NCI-H82 treated with DMSO at 0.1 percent for 48 hours (cell line): ENCODE data around the gene SHOC2.

Experiments
- DNase-seq: peaks from one replicate; lab custom pipeline; 2025; ENCODE audit not compliant: unreplicated experiment; lab: John Stamatoyannopoulos, UW

The SHOC2 gene

DNA sequence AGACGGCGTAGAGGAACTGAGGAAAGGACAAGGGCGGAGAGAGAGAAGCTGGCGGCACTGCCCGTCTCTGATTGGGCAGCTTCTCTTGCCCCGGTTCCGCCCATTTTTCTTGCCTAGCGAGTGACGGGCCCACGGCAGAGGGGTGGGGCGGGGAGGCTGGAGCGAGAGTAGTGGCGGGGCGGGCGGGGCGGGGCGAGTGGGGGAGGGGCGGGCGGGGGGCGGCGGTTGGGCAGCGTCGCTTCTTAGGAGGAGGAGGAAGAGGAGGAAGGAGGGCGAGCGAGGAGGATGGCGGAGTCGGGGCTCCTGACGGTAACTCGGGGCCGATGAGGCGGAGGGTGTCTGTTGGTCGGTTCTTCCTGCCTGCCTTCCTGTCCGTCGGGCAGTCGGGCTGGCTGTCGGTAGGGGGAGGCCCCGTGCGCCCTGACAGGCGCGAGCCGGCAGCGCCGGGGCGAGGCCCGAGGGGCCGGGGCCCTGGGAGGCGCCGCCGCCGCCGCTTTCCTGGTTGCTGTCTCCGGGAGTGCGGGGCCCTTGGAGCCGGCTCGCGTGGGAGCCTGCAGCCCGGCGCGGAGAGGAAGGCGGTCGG lies at the start of gene SHOC2:
SHOC2 (plus strand) TSS at position 256 of the 583 bp plus-strand sequence. CDS start 44,755 bp downstream, outside the sequence.
- DNase-seq, result no peak

DNA sequence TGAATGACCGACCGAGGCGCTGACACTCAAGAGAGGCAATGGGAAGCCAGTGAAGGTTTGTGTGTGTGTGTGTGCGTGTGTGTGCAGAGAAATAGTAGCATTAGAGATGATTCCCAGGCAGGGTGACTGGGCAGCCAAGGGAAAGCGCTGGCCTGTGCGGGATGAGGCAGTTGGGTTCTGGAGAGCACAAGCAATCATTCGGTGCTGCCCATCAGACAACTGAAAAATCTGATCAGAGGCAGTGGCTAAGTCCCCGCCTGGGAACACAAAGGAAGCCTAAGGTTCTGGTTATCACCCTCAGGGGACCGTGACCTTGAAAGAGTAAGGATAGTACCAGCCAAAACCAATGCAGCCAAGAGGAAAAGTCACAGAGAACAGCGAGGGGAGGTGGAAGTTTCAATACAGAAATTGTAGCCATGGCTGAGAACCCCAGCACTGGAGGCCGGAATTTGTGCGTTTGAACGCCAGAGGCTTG lies 48.5 kb upstream of the SHOC2 start:
- no peak for DNase-seq

DNA sequence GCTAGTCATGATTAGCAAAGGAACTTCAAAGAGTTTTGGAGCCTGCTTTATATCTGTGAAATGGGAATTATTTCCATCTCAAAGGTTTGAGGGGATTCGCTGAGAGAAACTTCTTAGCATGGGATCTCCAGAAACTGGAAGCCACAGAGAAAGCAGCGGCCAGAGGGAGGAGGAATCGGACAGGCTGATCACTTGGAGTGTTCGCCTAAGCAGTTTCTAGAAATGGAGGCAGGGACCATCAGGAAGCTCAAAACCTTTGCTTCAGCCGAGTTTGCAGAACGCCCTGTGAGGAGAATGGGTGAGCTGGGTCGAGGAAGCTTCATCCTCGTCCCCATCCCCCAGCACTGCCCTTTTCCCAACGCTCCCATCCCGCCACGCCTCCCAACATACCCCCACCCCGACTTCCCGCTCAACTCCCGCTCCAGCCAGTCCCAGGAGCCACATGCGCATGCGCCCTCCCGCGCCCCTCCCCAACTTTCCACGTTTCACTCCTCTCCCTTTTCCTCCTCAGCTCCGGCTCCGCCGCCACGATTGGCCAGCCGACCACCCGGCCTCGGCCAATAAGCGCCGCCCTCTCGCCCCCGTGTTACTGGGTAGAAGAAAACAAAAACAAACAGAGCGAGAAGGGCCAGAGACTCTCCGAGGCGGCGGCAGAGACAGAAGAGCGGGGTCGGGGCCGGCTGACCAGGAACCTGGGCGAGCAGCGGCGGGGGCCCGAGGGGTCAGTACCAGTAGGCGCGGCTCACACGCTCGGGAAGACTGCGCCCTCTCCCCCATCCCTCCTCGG lies 47.9 kb upstream of the SHOC2 start, which contains the start of gene PDCD4:
PDCD4 (plus strand) TSS at position 631 of the 787 bp plus-strand sequence. CDS start 4,100 bp downstream, outside the sequence.
- peak; percentile 92 for DNase-seq

DNA sequence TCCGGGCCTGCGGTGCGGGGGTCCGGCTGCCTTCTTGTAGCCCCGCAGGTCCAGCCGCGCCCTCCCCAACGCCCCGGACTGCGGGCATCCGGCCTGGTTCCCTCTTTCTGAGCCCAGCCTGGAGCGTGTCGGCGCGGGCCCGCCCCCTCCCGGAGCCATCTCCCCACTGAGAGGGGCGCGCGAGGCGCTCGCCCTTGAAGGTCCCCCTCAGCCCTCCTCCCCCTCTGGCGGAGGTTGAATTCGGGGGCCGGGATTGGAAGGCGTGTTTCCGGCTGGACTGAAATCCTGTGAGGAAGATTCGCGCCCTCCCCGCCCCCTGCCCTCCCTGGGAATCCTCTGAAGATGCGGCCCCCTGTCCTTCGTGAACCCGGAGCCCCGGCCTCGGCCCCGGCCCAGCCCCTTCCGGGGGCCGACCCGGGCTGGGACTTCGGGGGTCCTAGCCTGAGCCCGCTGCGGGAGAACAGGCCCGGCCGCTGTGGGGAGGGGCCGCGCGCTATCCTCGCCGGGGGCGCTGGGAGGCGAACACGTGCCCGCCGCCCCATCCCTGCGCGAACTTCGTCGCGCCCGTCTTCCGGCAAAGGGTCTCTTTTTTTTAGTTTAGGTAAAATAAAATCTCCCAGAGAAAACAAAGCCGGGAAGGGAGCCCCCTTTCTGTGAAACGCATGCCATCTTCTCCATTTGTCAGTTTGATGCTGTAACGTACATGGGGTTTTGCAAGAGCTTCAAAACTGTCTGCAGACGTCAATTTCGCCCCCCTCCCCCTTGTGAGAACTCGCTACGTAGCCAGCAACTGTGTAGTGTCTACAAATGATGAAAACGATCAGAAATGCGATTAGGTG lies 47.0 kb upstream of the SHOC2 start:
- peak; percentile 77 for DNase-seq

DNA sequence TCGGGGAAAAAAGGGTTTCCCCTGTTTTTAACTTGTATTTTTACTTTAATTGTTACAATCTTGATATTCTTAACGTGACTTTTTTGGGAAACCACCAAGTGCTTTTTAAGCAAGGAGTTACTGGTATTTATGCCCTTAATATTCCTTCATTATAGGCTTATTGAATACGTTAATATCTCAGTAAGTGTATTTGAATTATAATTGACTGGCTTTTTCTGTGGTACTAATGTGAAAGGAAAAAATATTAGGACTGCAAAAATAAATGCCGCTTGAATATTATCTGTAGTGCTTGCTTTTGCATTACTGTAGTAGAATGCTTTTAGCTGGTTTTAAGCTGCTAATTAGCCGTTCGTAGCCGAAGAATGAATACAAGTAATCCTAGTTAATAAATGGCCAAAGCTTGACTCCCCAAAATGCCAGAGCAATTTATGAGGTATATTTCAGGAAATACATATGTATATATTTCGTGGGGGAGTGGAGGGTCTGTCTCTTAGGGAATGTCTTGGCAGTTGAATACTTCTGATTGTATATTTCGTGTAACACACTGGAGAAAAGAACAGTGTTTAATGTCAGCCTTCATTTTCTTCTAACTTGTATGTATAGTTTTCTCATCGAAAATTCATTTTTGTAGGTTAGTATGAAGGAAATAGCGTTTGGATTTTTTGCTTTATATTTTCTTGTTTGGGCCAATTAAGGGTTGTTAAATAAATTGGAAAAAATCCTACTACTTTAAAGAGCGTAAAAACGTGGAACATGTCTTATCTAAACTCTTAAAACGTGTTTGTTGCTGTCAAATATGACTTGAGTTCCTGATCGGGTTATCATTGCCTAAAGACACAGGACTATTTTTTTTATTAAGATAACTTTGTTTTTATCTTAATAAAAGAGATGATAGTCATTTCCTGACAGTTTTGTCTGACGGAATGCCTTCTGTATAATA lies 46.1 kb upstream of the SHOC2 start:
- DNase-seq, result no peak

DNA sequence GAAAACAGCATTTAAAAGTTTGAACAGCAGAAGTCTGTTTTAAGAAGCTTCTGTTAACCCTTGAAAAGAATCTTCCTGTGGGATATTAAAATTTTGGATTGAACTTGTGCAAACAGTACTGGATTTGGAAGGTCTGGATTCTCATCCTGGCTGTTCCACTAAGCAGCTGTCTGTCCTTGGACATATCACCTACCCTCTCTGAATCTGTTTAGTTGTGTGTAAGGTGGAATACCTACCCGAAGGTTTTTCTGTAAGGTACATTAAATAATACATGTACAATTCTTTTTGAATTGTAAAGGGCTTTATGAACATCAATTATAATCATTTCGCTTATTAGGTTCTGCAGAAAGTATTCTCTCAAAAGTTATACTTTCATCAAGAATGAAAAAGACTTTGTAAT lies 45.5 kb upstream of the SHOC2 start:
- no peak for DNase-seq

DNA sequence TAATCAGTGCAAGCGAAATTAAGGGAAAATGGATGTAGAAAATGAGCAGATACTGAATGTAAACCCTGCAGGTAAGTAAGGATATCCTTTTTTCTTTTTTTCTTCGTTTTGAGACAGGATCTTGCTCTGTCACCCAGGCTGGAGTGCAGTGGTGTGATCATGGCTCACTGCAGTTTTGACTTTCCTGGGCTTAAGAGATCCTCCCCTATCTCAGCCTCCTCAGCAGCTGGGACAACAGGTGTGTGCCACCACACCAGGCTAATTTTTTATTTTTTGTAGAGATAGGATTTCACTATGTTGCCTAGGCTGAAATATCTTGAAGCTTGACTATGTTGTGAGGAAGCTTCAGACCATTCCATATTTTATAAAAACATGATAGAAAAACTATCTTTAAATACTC lies 43.4 kb upstream of the SHOC2 start:
- DNase-seq, result no peak

DNA sequence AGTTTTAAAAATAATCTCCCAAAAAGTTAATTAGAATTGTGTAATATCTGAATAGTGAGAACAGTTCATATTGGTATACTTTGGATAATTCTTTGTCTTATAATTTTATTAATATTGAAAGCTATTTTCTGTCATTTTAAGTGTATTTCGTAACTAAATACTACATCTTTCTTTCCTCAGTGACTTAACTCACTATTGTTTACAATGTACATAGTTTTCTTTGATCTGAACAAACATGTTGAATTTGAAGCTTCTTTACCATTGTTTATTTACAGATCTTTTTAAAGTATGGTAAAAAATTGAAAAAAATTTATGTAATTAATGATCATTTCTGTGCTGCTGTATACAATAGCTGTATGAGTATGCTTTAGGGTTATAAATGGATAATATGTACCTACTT lies 42.6 kb upstream of the SHOC2 start:
- no peak for DNase-seq

DNA sequence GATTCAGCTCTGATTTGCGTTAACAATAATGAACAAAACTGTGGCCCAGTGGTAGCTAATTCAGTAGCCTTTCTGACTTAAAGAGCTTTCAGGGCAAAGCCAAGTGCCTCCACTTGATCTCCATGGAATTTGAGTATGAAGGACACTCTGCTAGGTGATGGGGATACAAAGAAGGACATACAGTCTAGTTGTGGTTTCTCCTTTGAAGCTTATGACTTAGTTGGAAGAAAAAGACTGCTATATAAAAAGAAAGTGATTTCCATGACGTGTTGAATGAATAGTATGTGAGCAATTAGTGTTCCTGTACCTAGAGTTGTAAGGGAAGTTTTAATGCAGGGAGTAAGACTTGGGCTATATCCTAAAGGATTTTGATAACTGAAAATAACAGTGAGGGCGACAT lies 39.4 kb upstream of the SHOC2 start:
- no peak for DNase-seq

DNA sequence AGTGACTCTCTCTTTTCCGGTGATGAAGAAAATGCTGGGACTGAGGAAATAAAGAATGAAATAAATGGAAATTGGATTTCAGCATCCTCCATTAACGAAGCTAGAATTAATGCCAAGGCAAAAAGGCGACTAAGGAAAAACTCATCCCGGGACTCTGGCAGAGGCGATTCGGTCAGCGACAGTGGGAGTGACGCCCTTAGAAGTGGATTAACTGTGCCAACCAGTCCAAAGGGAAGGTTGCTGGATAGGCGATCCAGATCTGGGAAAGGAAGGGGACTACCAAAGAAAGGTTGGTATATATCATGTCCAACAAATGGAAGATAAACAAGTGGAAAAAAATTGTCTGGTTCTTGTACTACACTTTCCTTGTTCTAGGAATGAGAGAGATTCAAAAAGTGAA lies 38.2 kb upstream of the SHOC2 start:
- no peak for DNase-seq

DNA sequence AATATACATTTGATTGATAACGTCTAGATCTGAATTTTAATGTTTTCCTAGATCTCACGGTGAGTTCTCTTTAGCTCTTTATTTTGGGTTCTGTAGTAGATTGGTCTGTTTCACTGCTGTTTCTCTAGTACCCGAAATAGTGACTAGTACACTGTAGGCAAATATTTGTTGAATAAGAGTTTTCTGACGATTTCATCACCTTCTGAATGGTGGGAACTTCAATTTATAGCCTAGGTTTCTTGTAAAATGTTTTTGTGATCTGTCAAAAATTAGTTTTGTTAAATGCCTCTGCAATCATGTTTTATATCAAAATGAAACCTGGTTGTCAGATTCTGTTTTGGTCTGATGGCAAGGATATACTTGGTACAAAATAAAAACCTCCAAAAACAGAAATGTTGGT lies 37.5 kb upstream of the SHOC2 start:
- no peak for DNase-seq

DNA sequence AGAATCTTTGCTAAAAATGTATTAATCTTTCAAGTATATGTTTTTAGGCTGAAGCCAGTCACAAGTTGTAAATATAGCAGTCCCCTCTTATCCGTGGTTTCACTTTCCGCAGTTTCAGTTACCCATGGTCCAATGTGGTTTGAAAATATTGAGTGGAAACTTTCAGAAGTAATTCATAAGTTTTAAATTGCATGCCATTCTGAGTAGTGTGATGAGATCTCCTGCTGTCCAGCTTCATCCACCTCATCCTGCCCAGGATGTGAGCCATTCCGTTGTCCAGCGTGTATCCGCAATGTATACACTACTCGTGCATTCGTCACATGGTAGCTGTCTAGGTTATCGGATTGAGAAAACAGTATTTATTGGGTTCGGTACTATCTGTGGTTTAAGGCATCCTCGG lies 35.5 kb upstream of the SHOC2 start:
- no peak for DNase-seq

DNA sequence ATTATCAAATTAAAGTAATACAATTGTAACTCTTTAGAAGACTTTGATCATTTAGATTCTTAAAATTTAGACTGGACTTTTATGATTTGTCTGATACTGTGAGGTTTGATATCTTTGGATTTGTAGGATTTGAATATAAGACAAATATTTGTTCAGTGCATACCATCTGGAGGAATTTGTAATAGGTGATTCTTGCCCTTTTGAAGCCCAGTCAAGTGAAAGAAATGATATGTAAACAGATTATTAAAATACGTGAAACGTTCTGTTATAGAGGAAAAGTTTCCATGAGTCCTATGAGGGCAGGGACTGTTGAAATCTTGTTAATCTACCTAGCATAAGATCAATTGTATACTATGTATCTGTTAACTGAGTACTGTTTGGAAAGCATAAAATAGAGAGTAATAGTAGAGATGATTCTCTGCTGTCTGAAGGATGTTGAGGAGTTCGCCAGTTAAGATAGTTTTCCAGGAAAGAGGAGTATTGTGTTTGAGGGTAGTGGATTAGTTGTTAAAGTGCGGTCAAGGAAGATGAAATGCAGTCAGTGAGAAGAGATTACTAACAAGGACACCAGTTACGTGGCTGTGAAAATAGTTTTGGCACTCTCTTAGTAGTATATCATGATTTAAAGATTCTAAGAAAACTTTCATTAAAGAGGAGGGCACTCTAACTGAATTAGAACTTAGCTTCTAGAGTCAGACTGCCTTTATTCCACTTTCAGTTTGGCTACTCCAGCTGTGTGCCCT lies 33.3 kb upstream of the SHOC2 start:
- DNase-seq, result no peak

DNA sequence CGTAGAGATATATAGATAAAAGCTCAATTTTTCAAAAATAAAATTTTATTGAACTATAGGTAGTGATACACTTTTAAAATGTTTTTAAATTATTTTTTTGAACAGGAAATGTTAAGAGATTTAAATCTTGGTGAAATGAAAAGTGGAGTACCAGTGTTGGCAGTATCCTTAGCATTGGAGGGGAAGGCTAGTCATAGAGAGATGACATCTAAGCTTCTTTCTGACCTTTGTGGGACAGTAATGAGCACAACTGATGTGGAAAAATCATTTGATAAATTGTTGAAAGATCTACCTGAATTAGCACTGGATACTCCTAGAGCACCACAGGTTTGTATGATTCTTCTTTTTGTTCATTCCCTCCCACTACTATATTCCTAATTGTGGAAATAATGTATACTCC lies 31.8 kb upstream of the SHOC2 start:
- DNase-seq, result no peak

DNA sequence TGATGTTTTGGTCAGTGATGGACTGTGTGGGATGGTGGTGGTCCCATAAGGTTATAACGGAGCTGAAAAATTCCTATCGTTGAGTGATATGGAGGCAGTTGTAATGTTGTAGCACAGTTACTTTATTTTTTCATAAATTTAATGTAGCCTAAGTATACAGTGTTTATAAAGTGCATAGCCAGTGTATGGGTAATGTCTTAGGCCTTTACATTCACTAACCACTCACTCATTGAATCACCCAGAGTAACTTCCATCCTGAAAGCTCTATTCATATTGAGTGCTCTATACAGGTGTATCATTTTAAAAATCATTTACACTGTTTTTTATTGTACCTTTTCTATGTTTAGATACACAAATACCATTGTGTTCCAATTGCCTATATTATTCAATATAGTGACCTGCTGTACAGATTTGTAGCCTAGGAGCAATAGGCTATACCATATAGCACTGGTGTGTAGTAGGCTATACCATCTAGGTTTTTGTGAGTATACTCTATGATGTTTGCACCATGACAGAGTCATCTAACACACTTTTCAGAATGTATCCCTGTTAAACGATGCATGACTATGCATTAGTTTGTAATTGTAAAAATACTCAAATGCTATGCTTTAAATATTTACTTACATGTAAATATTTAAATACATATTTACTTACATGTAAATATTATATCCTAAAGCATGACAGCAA lies 26.7 kb upstream of the SHOC2 start:
- no peak for DNase-seq

DNA sequence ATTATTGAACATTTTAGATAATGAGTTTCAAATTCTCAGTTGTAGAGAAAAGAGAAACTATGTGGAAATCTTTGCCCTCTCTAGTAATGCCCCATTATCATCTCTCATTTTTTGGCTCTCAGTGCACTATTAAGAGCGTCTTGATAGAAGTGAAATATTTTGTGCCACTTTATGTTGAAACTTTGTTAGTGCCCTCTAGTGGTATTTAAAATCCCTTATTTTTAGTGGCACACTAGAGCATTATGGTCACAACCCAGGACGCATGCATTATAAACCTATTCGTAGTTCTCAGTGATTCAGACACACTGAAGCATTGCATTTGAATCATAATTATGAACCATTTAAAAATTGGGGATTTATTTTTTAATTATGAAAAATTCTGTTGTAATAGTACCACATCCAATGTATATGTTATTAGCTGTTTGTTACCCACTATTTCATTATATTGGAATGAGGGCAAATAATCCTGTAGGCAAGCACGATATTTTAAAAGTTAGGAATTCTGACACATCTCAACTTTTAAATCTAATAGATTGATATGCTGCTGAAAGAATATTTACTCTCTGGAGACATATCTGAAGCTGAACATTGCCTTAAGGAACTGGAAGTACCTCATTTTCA lies 25.7 kb upstream of the SHOC2 start:
- DNase-seq, result peak; percentile 16

DNA sequence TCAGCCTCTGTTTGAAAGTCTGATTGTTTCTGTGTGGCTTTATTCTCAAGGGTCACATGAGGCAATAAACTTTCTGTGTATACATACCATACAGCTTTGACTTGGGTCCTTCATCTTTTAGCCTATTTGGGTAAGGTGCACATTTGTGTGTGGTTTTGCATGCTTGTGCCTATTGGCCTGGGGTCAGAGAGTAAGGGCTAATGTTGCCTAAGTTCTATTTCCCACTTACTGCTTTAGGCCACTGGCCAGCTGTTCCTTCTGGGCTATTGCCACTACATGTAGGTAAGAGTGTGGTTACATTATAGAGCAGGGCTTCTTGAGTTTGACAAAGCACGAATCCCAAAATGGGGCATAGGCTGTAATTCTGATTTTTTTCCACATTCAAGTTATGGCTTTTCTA lies 22.2 kb upstream of the SHOC2 start:
- no peak for DNase-seq

DNA sequence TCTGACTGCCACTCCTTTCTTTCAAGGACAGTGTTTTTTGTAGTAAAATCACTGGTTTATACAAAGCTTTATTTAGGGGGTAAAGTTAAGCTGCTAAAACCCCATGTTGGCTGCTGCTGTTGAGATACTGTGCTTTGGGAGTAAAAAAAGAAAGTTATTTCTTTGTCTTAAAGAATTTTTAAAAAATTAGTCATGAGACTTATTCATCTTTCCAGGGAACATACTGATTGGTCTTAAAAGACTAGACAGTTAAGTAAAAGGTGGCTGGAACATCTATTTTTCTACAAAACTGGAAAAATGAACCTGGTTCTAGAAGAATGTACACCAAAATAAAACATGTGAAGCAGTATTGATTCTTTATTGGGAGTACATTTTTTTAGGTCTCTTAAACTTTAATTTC lies 21.0 kb upstream of the SHOC2 start:
- DNase-seq, result no peak

DNA sequence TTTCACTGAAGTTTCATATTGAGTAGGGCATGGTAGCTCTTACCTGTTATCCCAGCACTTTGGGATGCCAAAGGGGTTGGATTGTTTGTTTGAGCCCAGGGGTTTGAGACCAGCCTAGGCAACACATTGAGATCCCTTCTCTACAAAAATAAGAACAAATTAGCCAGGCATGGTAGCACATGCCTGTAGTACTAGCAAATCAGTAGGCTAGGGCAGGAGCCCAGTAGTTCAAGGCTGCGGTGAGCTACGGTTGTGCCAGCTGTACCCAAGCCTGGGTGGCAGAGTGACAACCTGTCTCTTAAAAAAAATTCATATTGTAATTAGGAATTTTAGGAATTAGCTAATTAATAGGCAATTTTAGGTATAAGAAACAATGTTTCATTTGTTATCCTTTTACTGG lies 18.4 kb upstream of the SHOC2 start:
- DNase-seq, result no peak
